ENCODE results near the gene HOXB1. TPM values are rescaled to one million over a fixed set of nuclear protein-coding genes. Genes with fewer than 3 reads are reported as not detected.

Gene HOXB1
- not detected for total RNA-seq

- H3K27me3 Mint-ChIP-seq (ENCODE audit: low read depth), result peaks cover 14% of the 10 kb centered on the region
- H3K9me3 Mint-ChIP-seq, result no peaks in the 10 kb centered on the region
- no peaks in the 10 kb centered on the region for H3K36me3 Mint-ChIP-seq (ENCODE audit: low read depth)
- intact Hi-C loops (cut with micrococcal nuclease), result no loop called here
- H3K4me3 Mint-ChIP-seq, result no peak within 1 kb of the TSS
- DNase-seq, result no peak
- CTCF ChIA-PET, result interaction anchor here (0.5 kb wide), 1 partner anchor 11 kb away, joined by 4 read pairs; no protein-coding TSS in a partner anchor
- peaks cover 7% of the 10 kb centered on the region for H3K4me1 Mint-ChIP-seq (ENCODE audit: low read depth)
- H3K27ac Mint-ChIP-seq, result no peak within 1 kb of the TSS
These were observed at the start of gene HOXB1 for GRCh38 chr17:48530887-48531272. Gene HOXB1 (minus strand): TSS chr17:48531011. CDS start chr17:48530904, 107 bp downstream.

- DNase-seq, result no peak
- peaks cover 48% of the 10 kb centered on the region for H3K4me1 Mint-ChIP-seq (ENCODE audit: low read depth)
- H3K27ac Mint-ChIP-seq, result no peak overlapping the region
- no peaks in the 10 kb centered on the region for H3K9me3 Mint-ChIP-seq
- intact Hi-C loops (cut with micrococcal nuclease), result no loop called here
- CTCF ChIA-PET, result interaction anchor here (0.7 to 1.0 kb wide), 2 partner anchors 36 to 239 kb away, joined by 3 to 4 read pairs; no protein-coding TSS in a partner anchor
- peak overlapping the region; percentile 13 for H3K4me3 Mint-ChIP-seq
- peaks cover 66% of the 10 kb centered on the region for H3K27me3 Mint-ChIP-seq (ENCODE audit: low read depth)
- H3K36me3 Mint-ChIP-seq (ENCODE audit: low read depth), result no peaks in the 10 kb centered on the region
These were observed 49.1 kb upstream of the HOXB1 start for GRCh38 chr17:48579760-48580554.

GRCh38 chr17:48579471-48579759 is 48.6 kb upstream of the HOXB1 start:
- CTCF ChIA-PET, result interaction anchor here (1.0 kb wide), 1 partner anchor 14 kb away, joined by 3 read pairs; the partner anchor contains the start of gene HOXB5
- H3K4me1 Mint-ChIP-seq (ENCODE audit: low read depth), result peaks cover 46% of the 10 kb centered on the region
- intact Hi-C loops (cut with micrococcal nuclease), result no loop called here
- no peak overlapping the region for H3K27ac Mint-ChIP-seq
- no peak for DNase-seq
- H3K4me3 Mint-ChIP-seq, result peak overlapping the region; percentile 87
- no peaks in the 10 kb centered on the region for H3K9me3 Mint-ChIP-seq
- H3K27me3 Mint-ChIP-seq (ENCODE audit: low read depth), result peaks cover 64% of the 10 kb centered on the region
- no peaks in the 10 kb centered on the region for H3K36me3 Mint-ChIP-seq (ENCODE audit: low read depth)

GRCh38 chr17:48578616-48579470 is 48.0 kb upstream of the HOXB1 start:
- Mint-ChIP-seq H3K27me3 (ENCODE audit: low read depth) (peaks cover 58% of the 10 kb centered on the region), H3K4me3 (peak overlapping the region; percentile 87), H3K4me1 (ENCODE audit: low read depth) (peaks cover 46% of the 10 kb centered on the region), H3K36me3 (ENCODE audit: low read depth) (no peaks in the 10 kb centered on the region), H3K9me3 (no peaks in the 10 kb centered on the region), H3K27ac (peak overlapping the region; percentile 66)
- DNase-seq, result peak; percentile 31
- intact Hi-C loops (cut with micrococcal nuclease), result loop anchor here (1.0 kb wide), 1 partner anchor 36 kb away; no protein-coding TSS in a partner anchor
- CTCF ChIA-PET, result interaction anchor here (0.9 to 1.0 kb wide), 3 partner anchors 14 to 88 kb away, joined by 3 to 5 read pairs (median 4); partner anchors contain the start of gene HOXB5

GRCh38 chr17:48577946-48578615 is 47.3 kb upstream of the HOXB1 start, which contains the start of gene HOXB4:
Gene HOXB4 (minus strand): TSS chr17:48578350. CDS start chr17:48578319, 31 bp downstream.
- intact Hi-C loops (cut with micrococcal nuclease), result loop anchor here (1.0 kb wide), 1 partner anchor 35 kb away; no protein-coding TSS in a partner anchor
- peak within 1 kb of the TSS; percentile 66 for H3K27ac Mint-ChIP-seq
- no peaks in the 10 kb centered on the region for H3K9me3 Mint-ChIP-seq
- H3K27me3 Mint-ChIP-seq (ENCODE audit: low read depth), result peaks cover 51% of the 10 kb centered on the region
- DNase-seq, result peak; percentile 84
- H3K36me3 Mint-ChIP-seq (ENCODE audit: low read depth), result no peaks in the 10 kb centered on the region
- peak within 1 kb of the TSS; percentile 87 for H3K4me3 Mint-ChIP-seq
- CTCF ChIA-PET, result interaction anchor here (0.6 to 1.2 kb wide), 5 partner anchors 13 to 87 kb away, joined by 3 to 5 read pairs (median 3); partner anchors contain the start of gene HOXB5
- peaks cover 46% of the 10 kb centered on the region for H3K4me1 Mint-ChIP-seq (ENCODE audit: low read depth)

- Mint-ChIP-seq H3K9me3 (no peaks in the 10 kb centered on the region), H3K27ac (peak overlapping the region; percentile 46), H3K4me1 (ENCODE audit: low read depth) (peaks cover 44% of the 10 kb centered on the region), H3K36me3 (ENCODE audit: low read depth) (no peaks in the 10 kb centered on the region), H3K4me3 (peak overlapping the region; percentile 78), H3K27me3 (ENCODE audit: low read depth) (peaks cover 45% of the 10 kb centered on the region)
- CTCF ChIA-PET, result interaction anchor here (0.6 to 1.2 kb wide), 2 partner anchors 14 to 85 kb away, joined by 3 read pairs; no protein-coding TSS in a partner anchor
- intact Hi-C loops (cut with micrococcal nuclease), result no loop called here
- DNase-seq, result peak; percentile 30
These were observed 46.6 kb upstream of the HOXB1 start for GRCh38 chr17:48577330-48577945.

- Mint-ChIP-seq H3K27me3 (ENCODE audit: low read depth) (peaks cover 39% of the 10 kb centered on the region), H3K4me3 (peak overlapping the region; percentile 78), H3K27ac (no peak overlapping the region), H3K4me1 (ENCODE audit: low read depth) (peaks cover 41% of the 10 kb centered on the region), H3K9me3 (no peaks in the 10 kb centered on the region), H3K36me3 (ENCODE audit: low read depth) (no peaks in the 10 kb centered on the region)
- no peak for DNase-seq
- CTCF ChIA-PET, result interaction anchor here (1.2 kb wide), 1 partner anchor 84 kb away, joined by 3 read pairs; no protein-coding TSS in a partner anchor
- intact Hi-C loops (cut with micrococcal nuclease), result no loop called here
These were observed 45.9 kb upstream of the HOXB1 start for GRCh38 chr17:48576479-48577309.

- Mint-ChIP-seq H3K4me3 (no peak overlapping the region), H3K4me1 (ENCODE audit: low read depth) (peaks cover 36% of the 10 kb centered on the region), H3K36me3 (ENCODE audit: low read depth) (no peaks in the 10 kb centered on the region), H3K27ac (no peak overlapping the region), H3K9me3 (no peaks in the 10 kb centered on the region), H3K27me3 (ENCODE audit: low read depth) (peaks cover 31% of the 10 kb centered on the region)
- intact Hi-C loops (cut with micrococcal nuclease), result no loop called here
- DNase-seq, result no peak
- CTCF ChIA-PET, result no interaction called here
These were observed 45.1 kb upstream of the HOXB1 start for GRCh38 chr17:48575673-48576478.

- H3K27me3 Mint-ChIP-seq (ENCODE audit: low read depth), result peaks cover 24% of the 10 kb centered on the region
- no peaks in the 10 kb centered on the region for H3K9me3 Mint-ChIP-seq
- no peak overlapping the region for H3K4me3 Mint-ChIP-seq
- no peak overlapping the region for H3K27ac Mint-ChIP-seq
- H3K36me3 Mint-ChIP-seq (ENCODE audit: low read depth), result no peaks in the 10 kb centered on the region
- CTCF ChIA-PET, result no interaction called here
- no peak for DNase-seq
- peaks cover 28% of the 10 kb centered on the region for H3K4me1 Mint-ChIP-seq (ENCODE audit: low read depth)
- intact Hi-C loops (cut with micrococcal nuclease), result no loop called here
These were observed 44.3 kb upstream of the HOXB1 start for GRCh38 chr17:48575066-48575582.

GRCh38 chr17:48574505-48575065 is 43.8 kb upstream of the HOXB1 start:
- CTCF ChIA-PET, result interaction anchor here (0.6 kb wide), 1 partner anchor 243 kb away, joined by 3 read pairs; no protein-coding TSS in a partner anchor
- H3K4me1 Mint-ChIP-seq (ENCODE audit: low read depth), result peaks cover 25% of the 10 kb centered on the region
- H3K9me3 Mint-ChIP-seq, result no peaks in the 10 kb centered on the region
- no peak overlapping the region for H3K27ac Mint-ChIP-seq
- H3K27me3 Mint-ChIP-seq (ENCODE audit: low read depth), result peaks cover 21% of the 10 kb centered on the region
- no peak for DNase-seq
- no peak overlapping the region for H3K4me3 Mint-ChIP-seq
- H3K36me3 Mint-ChIP-seq (ENCODE audit: low read depth), result no peaks in the 10 kb centered on the region
- intact Hi-C loops (cut with micrococcal nuclease), result no loop called here
